Smooth muscle cell (in vitro differentiated cells): Measurements from ENCODE around the gene PCNX3. TPM values are rescaled to one million over a fixed set of nuclear protein-coding genes. Genes with fewer than 3 reads are reported as not detected.

ENCODE experiments used
- DNase-seq: peaks from one replicate; lab custom pipeline; 2025; ENCODE audit not compliant: unreplicated experiment; lab: John Stamatoyannopoulos, UW
- H2AFZ ChIP-seq: fragments of 200-600 bp; sonication (generic); 2 replicates; pipeline ENCODE4 v1.6.0; 2016; ENCODE audit warnings: antibody characterized with exemption, low read depth, mild to moderate bottlenecking
- H3F3A ChIP-seq: fragments of 200-600 bp; sonication (generic); 2 replicates; pipeline ENCODE4 v1.6.0; 2017; ENCODE audit warnings: antibody characterized with exemption, low read depth
- H3K27ac ChIP-seq: fragments of 200-600 bp; sonication (generic); 2 replicates; pipeline ENCODE4 v1.5.1; 2016; ENCODE audit warnings: low read depth, mild to moderate bottlenecking
- H3K27me3 ChIP-seq: fragments of 200-600 bp; sonication (generic); 2 replicates; pipeline ENCODE4 v1.6.1; 2016; ENCODE audit warnings: low read depth, mild to moderate bottlenecking
- H3K36me3 ChIP-seq: fragments of 200-600 bp; sonication (generic); 2 replicates; pipeline ENCODE4 v1.5.1; 2016; ENCODE audit warnings: low read depth
- H3K4me1 ChIP-seq: fragments of 200-600 bp; sonication (generic); 2 replicates; pipeline ENCODE4 v1.5.1; 2016; ENCODE audit warnings: low read depth
- H3K4me2 ChIP-seq: fragments of 200-600 bp; sonication (generic); 2 replicates; pipeline ENCODE4 v1.6.0; 2016; ENCODE audit warnings: mild to moderate bottlenecking
- H3K4me3 ChIP-seq: fragments of 200-600 bp; sonication (generic); 2 replicates; pipeline ENCODE4 v1.5.1; 2016; ENCODE audit warnings: mild to moderate bottlenecking
- H3K79me2 ChIP-seq: fragments of 200-600 bp; sonication (generic); 2 replicates; pipeline ENCODE4 v1.6.0; 2016; ENCODE audit warnings: low read depth, mild to moderate bottlenecking
- H3K9ac ChIP-seq: fragments of 200-600 bp; sonication (generic); 2 replicates; pipeline ENCODE4 v1.6.0; 2016; ENCODE audit warnings: low read depth
- H3K9me3 ChIP-seq: fragments of 200-600 bp; sonication (generic); replicated peaks from 2 replicates; pipeline ENCODE4 v1.5.1; 2016; ENCODE audit warnings: low read depth
- H4K20me1 ChIP-seq: fragments of 200-600 bp; sonication (generic); 2 replicates; pipeline ENCODE4 v1.6.0; 2016; ENCODE audit warnings: low read depth
- CTCF ChIP-seq: fragments of 200-600 bp; sonication (generic); IDR thresholded peaks from 2 replicates; pipeline ENCODE4 v1.5.1; 2017; ENCODE audit warnings: borderline replicate concordance, mild to moderate bottlenecking, antibody characterized with exemption; ENCODE audit not compliant: insufficient read depth, poor library complexity, severe bottlenecking
- WGBS: methylation state at CpG from one replicate; pipeline ENCODE4 v1.1.7; 2016; ENCODE audit warnings: low lambda C conversion rate; 5-methylcytosine and 5-hydroxymethylcytosine counted together
- polyA plus RNA-seq: library from polyadenylated mRNA; unstranded; fragments of >200 nt; fragmentation: Nextera tagmentation; extraction: Ambion mirVana; gene quantifications from 2 replicates; pipeline ENCODE4 v1.2.1, GENCODE V29; 2016
- total RNA-seq: library from RNA; depleted of rRNA; stranded (reverse); fragments of >200 nt; gene quantifications from 2 replicates; pipeline ENCODE4 v1.2.3, GENCODE V29; 2014

PCNX3 gene
- total and polyA plus RNA-seq, 2 experiments from 2014 or later, result 17.5 to 18.3 TPM

DNA sequence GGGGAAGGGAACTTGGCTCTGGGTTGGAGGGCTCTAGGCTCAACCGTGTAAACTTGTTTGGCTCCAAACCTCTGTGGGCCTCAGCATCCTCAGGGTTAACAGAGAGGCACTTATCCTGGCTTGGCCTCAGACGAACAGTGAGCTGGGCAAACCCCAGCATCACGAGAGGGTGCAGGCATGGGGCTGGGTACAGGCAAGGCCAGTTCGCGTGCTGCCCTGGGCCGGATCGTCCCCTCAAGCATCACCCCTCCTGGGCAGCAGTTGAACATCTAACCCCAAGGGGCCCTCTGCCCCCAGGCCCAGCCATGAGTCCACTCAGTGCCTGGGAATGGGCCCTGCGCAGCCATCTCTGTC, 37.8 kb upstream of the PCNX3 start:
- peaks cover 19% of the 10 kb centered on the region for H4K20me1 ChIP-seq

GRCh38 chr11:65578134-65578533, 37.4 kb upstream of the PCNX3 start:
- H3K9ac ChIP-seq, result no peak overlapping the region

More for the DNA sequence above, 37.8 kb upstream of the PCNX3 start:
- Histone ChIP-seq H3K4me1 (peaks cover 10% of the 10 kb centered on the region), H3K4me2 (peak overlapping the region; percentile 94), H3F3A (peaks cover 18% of the 10 kb centered on the region), H3K9ac (no peak overlapping the region), H3K27me3 (no peaks in the 10 kb centered on the region), H3K36me3 (no peaks in the 10 kb centered on the region), H3K4me3 (no peak overlapping the region), H3K27ac (peak overlapping the region; percentile 49), H3K9me3 (no peaks in the 10 kb centered on the region), H2AFZ (no peak overlapping the region), H3K79me2 (peaks cover 8% of the 10 kb centered on the region)
- 67% methylated on average over 8 of the region's 8 CpGs for whole genome bisulfite sequencing
- DNase-seq, result no peak
- TF ChIP-seq CTCF, result no peak

GRCh38 chr11:65578667-65579066, 36.9 kb upstream of the PCNX3 start:
- no peak overlapping the region for H3K27ac ChIP-seq
- no peak for DNase-seq

More at GRCh38 chr11:65578134-65578533, 37.4 kb upstream of the PCNX3 start:
- 92% methylated on average over 7 of the region's 7 CpGs for WGBS
- peak overlapping the region; percentile 94 for H3K4me2 ChIP-seq
- peaks cover 18% of the 10 kb centered on the region for H3F3A ChIP-seq
- TF ChIP-seq CTCF, result no peak
- H3K36me3 ChIP-seq, result no peaks in the 10 kb centered on the region
- H2AFZ ChIP-seq, result no peak overlapping the region
- H3K27me3 ChIP-seq, result no peaks in the 10 kb centered on the region
- H3K4me3 ChIP-seq, result no peak overlapping the region
- no peak overlapping the region for H3K27ac ChIP-seq
- H3K9me3 ChIP-seq, result no peaks in the 10 kb centered on the region
- H3K4me1 ChIP-seq, result peaks cover 10% of the 10 kb centered on the region
- H3K79me2 ChIP-seq, result peaks cover 4% of the 10 kb centered on the region
- peaks cover 16% of the 10 kb centered on the region for H4K20me1 ChIP-seq
- DNase-seq, result no peak

More at GRCh38 chr11:65578667-65579066, 36.9 kb upstream of the PCNX3 start:
- Histone ChIP-seq H3F3A (peaks cover 15% of the 10 kb centered on the region), H3K4me1 (peaks cover 9% of the 10 kb centered on the region), H4K20me1 (peaks cover 10% of the 10 kb centered on the region), H3K27me3 (no peaks in the 10 kb centered on the region), H3K9me3 (no peaks in the 10 kb centered on the region), H3K9ac (no peak overlapping the region), H3K79me2 (no peaks in the 10 kb centered on the region), H3K4me3 (no peak overlapping the region), H2AFZ (no peak overlapping the region), H3K4me2 (no peak overlapping the region), H3K36me3 (no peaks in the 10 kb centered on the region)
- no peak for TF ChIP-seq CTCF
- 96% methylated on average over 3 of the region's 3 CpGs for WGBS
